Muscle of arm (tissue), 12 donors: Measurements from ENCODE around the gene PAN3. TPM values are rescaled to one million over a fixed set of nuclear protein-coding genes. Genes with fewer than 3 reads are reported as not detected.
"Not testable (repeated sequence)": the region's sequence is repeated elsewhere in the genome, so short reads cannot be mapped to it uniquely, and the experiment has no call there.

Experiments used
- DNase-seq: peaks from one replicate; pipeline ENCODE4 v3.0.0-alpha.2; 2013
- polyA plus RNA-seq, 12 donors: library from polyadenylated mRNA; unstranded; fragments of 120-200 nt; gene quantifications; one replicate each; pipeline ENCODE4 v1.2.1, GENCODE V29; 2013; ENCODE audit not compliant: insufficient read length in 12 of 12

Gene PAN3
- polyA plus RNA-seq, 12 donors: 18.8 to 34.4 (median 25.1) TPM; not detected in 1

GRCh38 chr13:28136916-28137315 lies 1.4 kb upstream of the PAN3 start:
- DNase-seq: no peak

- DNase-seq: peak; percentile 44
These were observed 749 bp upstream of the PAN3 start for GRCh38 chr13:28137596-28137995.

GRCh38 chr13:28138756-28139470 lies 568 bp downstream of the PAN3 start:
- peak; percentile 94 for DNase-seq

GRCh38 chr13:28140433-28141125 lies 2.2 kb downstream of the PAN3 start:
- DNase-seq: no peak

- DNase-seq: not testable (repeated sequence)
These were observed 3.2 kb downstream of the PAN3 start for GRCh38 chr13:28141542-28141941.

- no peak for DNase-seq
These were observed 6.7 kb downstream of the PAN3 start for GRCh38 chr13:28145049-28145448.

- DNase-seq: no peak
These were observed 9.2 kb downstream of the PAN3 start for GRCh38 chr13:28147495-28147894.

- DNase-seq: no peak
These were observed 20.7 kb downstream of the PAN3 start for GRCh38 chr13:28159057-28159456.

GRCh38 chr13:28161370-28161769 lies 23.0 kb downstream of the PAN3 start:
- DNase-seq: no peak

GRCh38 chr13:28163587-28163986 lies 25.2 kb downstream of the PAN3 start:
- DNase-seq: no peak

- DNase-seq: no peak
These were observed 27.9 kb downstream of the PAN3 start for GRCh38 chr13:28166257-28166656.

- DNase-seq: no peak
These were observed 32.9 kb downstream of the PAN3 start for GRCh38 chr13:28171266-28171665.

- no peak for DNase-seq
These were observed 34.6 kb downstream of the PAN3 start for GRCh38 chr13:28172947-28173346.

GRCh38 chr13:28173793-28174192 lies 35.4 kb downstream of the PAN3 start:
- DNase-seq: no peak

- DNase-seq: no peak
These were observed 39.0 kb downstream of the PAN3 start for GRCh38 chr13:28177327-28177726.

GRCh38 chr13:28177877-28178276 lies 39.5 kb downstream of the PAN3 start:
- no peak for DNase-seq

- DNase-seq: no peak
These were observed 41.6 kb downstream of the PAN3 start for GRCh38 chr13:28179974-28180373.

- DNase-seq: no peak
These were observed 43.1 kb downstream of the PAN3 start for GRCh38 chr13:28181413-28181812.

- DNase-seq: no peak
These were observed 46.9 kb downstream of the PAN3 start for GRCh38 chr13:28185256-28185655.

- DNase-seq: no peak
These were observed 60.7 kb downstream of the PAN3 start for GRCh38 chr13:28199089-28199488.

- DNase-seq: no peak
These were observed 65.7 kb downstream of the PAN3 start for GRCh38 chr13:28204043-28204442.

GRCh38 chr13:28204690-28205443 lies 66.5 kb downstream of the PAN3 start:
- no peak for DNase-seq

GRCh38 chr13:28218679-28219078 lies 80.3 kb downstream of the PAN3 start:
- no peak for DNase-seq
